GM19463 (cell line): ENCODE results near the gene ZAR1L.
"Not testable (repeated sequence)": the region's sequence is repeated elsewhere in the genome, so short reads cannot be mapped to it uniquely, and the experiment has no call there.

ENCODE experiments used
- ATAC-seq: cut with Tn5 transposase; IDR thresholded peaks from one replicate; pipeline ENCODE4 v1.9.1; 2021; ENCODE audit warnings: mild to moderate bottlenecking, moderate library complexity; ENCODE audit not compliant: unreplicated experiment

The ZAR1L gene, protein sequence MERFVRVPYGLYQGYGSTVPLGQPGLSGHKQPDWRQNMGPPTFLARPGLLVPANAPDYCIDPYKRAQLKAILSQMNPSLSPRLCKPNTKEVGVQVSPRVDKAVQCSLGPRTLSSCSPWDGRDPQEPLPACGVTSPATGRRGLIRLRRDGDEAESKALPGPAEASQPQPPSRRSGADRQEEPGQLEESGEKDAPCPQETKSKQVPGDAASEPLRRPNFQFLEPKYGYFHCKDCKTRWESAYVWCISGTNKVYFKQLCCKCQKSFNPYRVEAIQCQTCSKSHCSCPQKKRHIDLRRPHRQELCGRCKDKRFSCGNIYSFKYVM

DNA sequence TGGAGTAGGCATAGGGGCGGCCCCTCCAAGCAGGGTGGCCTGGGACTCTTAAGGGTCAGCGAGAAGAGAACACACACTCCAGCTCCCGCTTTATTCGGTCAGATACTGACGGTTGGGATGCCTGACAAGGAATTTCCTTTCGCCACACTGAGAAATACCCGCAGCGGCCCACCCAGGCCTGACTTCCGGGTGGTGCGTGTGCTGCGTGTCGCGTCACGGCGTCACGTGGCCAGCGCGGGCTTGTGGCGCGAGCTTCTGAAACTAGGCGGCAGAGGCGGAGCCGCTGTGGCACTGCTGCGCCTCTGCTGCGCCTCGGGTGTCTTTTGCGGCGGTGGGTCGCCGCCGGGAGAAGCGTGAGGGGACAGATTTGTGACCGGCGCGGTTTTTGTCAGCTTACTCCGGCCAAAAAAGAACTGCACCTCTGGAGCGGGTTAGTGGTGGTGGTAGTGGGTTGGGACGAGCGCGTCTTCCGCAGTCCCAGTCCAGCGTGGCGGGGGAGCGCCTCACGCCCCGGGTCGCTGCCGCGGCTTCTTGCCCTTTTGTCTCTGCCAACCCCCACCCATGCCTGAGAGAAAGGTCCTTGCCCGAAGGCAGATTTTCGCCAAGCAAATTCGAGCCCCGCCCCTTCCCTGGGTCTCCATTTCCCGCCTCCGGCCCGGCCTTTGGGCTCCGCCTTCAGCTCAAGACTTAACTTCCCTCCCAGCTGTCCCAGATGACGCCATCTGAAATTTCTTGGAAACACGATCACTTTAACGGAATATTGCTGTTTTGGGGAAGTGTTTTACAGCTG is at the start of gene ZAR1L, which contains the start of gene BRCA2:
TSS of gene ZAR1L (minus strand) at position 126 of the 790 bp plus-strand sequence. CDS start 3,438 bp downstream, outside the sequence.
TSS of gene BRCA2 (plus strand) at position 271 of the 790 bp plus-strand sequence. CDS start 953 bp downstream, outside the sequence.
- ATAC-seq = peak; percentile 92

DNA sequence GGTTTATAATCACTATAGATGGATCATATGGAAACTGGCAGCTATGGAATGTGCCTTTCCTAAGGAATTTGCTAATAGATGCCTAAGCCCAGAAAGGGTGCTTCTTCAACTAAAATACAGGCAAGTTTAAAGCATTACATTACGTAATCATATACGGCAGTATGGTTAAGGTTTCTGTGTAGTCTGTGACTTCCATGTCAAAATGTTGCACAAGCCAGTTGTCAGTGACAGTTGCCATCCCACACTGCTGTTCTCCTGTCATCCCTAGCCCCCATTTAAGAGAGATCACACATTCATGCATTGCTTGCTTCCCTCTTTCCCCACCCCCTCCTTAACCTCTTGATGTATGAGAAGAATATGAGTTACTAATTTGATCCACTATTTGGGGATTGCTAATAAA is 47.4 kb upstream of the ZAR1L start:
- ATAC-seq = no peak

DNA sequence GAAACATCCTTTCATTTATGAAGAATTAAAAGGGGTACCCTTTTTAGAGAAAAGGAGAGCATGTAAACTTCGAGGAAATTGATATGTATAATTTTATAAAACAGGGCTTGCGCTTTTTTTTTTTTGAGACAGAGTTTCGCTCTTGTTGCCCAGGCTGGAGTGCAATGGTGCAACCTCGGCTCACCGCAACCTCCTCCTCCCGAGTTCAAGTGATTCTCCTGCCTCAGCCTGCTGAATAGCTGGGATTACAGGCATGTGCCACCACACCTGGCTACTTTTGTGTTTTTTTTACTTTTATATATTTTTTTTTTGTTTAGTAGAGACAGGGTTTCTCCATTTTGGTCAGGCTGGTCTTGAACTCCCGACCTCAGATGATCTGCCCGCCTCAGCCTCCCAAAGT is 40.8 kb upstream of the ZAR1L start:
- not testable (repeated sequence) for ATAC-seq

DNA sequence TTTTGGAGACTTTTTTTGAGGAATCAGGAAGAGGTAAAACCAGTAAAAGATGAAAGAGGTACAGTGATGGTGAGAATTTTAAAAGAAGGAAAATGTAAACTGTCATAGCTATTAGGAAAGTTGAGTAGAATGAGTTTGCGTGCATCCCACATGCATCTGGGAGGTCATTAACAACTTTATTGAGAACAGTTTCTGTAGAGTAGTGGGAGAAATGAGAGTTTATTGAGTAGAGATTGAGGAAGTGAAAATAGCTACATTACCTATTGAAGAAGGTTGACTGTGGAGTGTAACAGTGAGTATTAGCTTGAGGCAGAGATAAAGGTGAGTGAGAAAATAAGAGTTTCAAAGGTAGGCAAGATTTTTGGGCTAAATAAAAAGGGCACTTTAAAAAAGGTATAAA is 38.9 kb upstream of the ZAR1L start:
- no peak for ATAC-seq

DNA sequence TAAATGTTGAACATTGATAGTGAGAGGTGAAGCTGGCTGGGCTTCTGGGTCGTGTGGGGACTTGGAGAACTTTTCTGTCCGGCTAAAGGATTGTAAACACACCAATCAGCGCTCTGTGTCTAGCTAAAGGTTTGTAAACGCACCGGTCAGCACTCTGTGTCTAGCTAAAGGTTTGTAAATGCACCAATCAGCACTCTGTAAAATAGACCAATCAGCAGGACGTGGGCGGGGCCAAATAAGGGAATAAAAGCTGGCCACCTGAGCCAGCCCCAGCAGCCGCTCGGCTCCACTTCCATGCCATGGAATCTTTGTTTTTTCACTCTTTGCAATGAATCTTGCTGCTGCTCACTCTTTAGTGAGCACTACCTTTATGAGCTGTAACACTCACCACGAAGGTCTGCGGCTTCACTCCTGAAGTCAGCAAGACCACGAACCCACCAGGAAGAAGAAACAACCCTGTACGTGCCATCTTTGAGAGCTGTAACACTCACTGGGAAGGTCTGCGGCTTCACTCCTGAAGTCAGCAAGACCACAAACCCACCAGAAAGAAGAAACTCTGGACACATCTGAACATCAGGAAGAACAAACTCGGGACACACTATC is 35.8 kb upstream of the ZAR1L start:
- not testable (repeated sequence) for ATAC-seq

DNA sequence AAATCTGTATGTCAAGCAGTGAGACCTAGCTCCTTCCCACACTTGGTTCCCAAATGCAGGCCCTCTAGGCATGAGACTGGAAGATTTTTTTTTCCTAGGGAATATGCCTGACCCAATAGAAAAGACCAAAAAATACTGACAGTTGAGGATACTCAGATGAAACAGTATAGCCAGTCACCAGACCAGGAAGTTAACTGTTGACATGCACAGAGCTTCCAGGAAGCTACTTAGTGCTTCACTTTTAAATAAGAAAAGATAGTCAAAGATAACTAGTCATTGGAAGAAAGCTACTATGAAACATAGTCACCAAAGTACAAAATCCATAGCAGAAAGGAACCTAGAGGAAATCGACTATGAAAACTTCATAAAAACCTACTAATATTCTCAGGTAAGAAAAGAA is 32.5 kb upstream of the ZAR1L start:
- ATAC-seq = no peak

DNA sequence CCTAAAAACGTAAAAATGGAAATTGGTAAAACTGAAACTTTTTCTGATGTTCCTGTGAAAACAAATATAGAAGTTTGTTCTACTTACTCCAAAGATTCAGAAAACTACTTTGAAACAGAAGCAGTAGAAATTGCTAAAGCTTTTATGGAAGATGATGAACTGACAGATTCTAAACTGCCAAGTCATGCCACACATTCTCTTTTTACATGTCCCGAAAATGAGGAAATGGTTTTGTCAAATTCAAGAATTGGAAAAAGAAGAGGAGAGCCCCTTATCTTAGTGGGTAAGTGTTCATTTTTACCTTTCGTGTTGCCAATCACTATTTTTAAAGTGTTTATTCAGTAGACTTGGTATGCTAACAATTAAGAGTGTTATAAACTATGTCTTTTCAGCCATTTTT is 25.8 kb upstream of the ZAR1L start:
- ATAC-seq = no peak

DNA sequence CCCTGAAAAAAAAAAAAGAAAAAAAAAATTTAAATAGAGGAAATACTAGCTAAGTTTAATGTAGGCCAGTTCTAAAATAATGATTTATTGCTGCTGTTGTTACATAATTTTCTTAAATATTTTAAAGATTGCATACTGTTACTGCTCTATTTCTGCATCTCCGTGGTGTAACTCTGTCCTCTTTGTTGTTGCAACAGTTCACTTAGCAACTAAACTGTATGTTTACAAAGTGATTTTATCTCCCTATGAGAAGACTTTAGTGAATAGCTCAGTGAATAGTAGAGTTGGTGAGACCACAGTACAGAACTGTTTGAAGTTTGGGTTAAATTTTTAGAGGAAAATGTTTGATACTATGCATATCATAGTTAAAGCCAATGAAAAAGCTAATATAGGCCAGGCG is 19.5 kb upstream of the ZAR1L start:
- no peak for ATAC-seq

DNA sequence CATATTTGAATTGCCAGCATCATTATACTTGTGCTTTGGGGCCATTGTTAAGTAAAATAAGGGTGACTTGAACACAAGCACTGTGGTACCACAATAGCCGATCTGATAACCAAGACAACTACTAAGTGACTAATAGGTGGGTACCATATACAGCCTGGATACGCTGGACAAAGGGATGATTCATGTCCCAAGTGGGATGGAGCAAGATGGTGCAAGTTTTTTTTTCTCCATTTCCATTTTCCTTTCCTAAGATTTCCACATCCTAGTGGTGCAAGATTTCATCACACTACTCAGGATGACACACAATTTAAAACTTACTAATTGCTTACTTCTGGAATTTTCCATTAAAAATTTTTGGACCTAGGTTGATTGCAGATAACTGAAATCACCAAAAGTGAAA is 15.3 kb upstream of the ZAR1L start:
- ATAC-seq = no peak

DNA sequence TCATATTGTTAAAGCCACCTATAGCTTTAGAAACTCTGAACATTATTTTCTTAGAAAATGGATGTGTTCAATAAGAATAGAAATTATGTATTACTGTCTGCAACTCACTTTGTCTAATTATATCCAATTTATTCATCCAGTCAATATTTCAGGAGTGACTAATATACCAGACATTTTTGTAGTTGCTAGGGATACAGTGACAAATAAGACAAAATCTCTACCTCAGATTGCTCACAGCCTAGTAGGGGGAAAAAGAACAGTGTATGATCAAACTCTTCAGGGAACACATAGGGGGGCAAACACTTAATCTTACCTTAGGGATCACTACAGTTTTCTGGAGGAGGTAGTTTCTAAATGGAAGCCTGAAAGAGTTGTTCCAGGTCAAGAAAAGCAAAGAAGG is 8.7 kb upstream of the ZAR1L start:
- ATAC-seq = no peak

DNA sequence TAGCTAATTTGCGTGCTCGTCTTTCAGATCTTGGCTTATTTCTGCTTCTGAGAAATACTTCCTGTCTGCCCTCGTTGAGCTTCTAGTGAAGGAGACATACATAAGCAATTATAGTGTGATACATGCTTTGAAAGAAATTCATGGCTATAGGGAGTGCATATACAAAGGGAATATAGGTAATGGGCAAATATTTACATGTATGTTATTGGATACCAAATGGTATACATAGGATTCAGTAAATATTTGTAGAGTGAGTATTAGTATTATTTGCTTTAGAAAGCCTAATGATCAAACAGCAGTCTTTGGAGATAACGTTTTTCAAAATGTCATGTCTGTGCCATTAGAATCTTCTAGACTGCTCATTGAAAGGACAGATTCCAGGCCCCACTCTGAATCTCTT is 5.4 kb upstream of the ZAR1L start:
- ATAC-seq = no peak

DNA sequence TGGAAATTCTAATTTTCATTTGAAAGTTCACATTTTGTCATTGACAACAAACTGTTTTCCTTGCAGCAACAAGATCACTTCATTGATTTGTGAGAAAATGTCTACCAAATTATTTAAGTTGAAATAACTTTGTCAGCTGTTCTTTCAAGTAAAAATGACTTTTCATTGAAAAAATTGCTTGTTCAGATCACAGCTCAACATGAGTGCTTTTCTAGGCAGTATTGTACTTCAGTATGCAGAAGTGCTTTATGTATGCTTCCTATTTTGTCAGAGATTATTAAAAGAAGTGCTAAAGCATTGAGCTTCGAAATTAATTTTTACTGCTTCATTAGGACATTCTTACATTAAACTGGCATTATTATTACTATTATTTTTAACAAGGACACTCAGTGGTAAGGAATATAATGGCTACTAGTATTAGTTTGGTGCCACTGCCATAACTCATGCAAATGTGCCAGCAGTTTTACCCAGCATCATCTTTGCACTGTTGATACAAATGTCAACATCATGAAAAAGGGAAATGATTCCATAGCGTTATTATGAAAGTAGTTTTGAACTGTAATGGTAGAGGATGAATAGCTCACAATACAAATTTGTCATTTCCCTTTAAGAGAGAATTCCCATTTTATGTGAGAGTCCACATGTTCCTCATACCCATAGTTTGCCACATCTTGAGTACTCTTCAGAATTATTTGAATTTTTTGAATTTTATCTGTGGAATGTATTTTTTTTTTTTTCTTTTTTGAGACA is 2.7 kb upstream of the ZAR1L start:
- no peak for ATAC-seq

DNA sequence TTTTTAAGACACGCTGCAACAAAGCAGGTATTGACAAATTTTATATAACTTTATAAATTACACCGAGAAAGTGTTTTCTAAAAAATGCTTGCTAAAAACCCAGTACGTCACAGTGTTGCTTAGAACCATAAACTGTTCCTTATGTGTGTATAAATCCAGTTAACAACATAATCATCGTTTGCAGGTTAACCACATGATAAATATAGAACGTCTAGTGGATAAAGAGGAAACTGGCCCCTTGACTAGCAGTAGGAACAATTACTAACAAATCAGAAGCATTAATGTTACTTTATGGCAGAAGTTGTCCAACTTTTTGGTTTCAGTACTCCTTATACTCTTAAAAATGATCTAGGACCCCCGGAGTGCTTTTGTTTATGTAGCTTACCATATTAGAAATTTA is 1.3 kb upstream of the ZAR1L start:
- no peak for ATAC-seq

DNA sequence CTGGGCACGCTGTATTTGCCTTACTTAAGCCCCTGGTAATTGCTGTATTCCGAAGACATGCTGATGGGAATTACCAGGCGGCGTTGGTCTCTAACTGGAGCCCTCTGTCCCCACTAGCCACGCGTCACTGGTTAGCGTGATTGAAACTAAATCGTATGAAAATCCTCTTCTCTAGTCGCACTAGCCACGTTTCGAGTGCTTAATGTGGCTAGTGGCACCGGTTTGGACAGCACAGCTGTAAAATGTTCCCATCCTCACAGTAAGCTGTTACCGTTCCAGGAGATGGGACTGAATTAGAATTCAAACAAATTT is 821 bp upstream of the ZAR1L start:
- ATAC-seq = peak; percentile 46

DNA sequence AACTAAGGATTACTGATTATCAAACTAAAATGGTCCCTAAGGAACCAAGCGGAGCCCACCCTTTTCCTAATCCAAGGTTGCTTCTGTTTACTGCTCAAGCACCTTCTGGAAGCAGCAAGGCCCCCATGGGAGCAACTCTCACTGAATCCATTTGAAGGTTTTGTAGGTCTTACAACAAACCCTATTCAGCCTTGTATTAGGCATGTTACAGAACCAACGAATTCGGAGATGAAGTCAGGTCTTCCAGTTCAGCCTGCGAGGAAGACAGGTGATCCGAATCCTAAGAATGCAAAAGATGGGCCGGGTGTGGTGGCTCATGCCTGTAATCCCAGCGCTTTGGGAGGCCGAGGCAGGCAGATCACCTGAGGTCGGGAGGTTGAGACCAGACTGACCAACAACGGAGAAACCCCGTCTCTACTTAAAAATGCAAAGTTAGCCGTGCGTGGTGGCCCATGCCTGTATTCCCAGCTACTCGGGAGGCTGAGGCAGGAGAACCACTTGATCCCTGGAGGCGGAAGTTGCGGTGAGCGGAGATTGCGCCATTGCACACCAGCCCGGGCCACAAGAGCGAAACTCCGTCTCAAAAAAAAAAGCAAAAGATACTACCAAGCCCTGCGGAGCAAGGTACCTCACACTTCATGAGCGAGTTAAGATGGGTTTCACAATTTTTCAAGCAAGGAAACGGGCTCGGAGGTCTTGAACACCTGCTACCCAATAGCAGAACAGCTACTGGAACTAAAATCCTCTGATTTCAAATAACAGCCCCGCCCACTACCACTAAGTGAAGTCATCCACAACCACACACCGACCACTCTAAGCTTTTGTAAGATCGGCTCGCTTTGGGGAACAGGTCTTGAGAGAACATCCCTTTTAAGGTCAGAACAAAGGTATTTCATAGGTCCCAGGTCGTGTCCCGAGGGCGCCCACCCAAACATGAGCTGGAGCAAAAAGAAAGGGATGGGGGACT is 609 bp downstream of the ZAR1L start:
- peak; percentile 7 for ATAC-seq

DNA sequence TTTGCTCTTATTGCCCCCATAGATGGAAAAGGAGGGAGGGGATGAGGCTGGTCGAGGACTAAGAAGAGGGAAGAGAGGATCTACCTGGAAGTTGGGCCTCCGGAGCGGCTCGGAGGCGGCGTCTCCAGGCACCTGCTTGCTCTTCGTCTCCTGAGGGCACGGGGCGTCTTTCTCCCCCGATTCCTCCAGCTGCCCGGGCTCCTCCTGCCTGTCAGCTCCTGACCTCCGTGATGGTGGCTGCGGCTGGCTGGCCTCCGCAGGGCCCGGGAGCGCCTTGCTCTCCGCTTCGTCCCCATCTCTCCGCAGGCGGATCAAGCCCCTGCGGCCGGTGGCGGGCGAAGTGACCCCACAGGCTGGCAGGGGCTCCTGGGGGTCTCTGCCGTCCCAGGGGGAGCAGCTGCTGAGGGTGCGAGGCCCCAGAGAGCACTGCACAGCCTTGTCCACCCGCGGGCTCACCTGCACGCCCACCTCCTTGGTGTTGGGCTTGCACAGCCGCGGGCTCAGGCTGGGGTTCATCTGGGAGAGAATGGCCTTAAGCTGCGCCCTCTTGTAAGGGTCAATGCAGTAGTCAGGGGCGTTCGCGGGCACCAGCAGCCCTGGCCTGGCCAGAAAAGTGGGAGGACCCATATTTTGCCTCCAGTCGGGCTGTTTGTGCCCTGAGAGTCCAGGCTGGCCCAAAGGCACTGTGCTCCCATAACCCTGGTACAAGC is 3.8 kb downstream of the ZAR1L start:
- ATAC-seq = no peak

DNA sequence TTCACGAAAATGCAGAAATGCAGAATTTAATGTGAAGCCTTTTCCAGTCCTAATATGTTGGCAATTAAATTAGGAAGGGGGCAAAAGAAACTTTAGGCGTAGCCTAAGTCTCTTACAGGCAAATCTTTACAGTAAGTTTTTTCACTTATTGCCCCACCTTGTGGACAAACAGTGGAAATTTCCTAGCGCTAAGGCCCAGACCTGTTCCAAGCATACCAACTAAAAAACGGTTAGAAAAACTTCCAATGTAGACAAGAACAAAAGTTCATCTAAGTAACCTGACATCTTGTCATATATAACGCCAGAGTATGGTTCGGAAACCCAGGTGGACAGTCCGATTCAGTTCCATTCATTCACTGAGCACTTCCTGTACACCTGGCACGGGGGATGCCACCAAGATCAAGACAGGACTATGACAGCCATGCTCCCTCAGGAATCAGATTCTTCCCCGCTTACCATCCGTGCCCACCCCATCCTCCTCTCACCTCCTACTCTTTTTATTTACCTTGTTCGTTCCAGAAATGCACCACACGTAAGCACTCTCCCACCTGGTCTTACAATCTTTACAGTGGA is 4.9 kb downstream of the ZAR1L start:
- no peak for ATAC-seq

DNA sequence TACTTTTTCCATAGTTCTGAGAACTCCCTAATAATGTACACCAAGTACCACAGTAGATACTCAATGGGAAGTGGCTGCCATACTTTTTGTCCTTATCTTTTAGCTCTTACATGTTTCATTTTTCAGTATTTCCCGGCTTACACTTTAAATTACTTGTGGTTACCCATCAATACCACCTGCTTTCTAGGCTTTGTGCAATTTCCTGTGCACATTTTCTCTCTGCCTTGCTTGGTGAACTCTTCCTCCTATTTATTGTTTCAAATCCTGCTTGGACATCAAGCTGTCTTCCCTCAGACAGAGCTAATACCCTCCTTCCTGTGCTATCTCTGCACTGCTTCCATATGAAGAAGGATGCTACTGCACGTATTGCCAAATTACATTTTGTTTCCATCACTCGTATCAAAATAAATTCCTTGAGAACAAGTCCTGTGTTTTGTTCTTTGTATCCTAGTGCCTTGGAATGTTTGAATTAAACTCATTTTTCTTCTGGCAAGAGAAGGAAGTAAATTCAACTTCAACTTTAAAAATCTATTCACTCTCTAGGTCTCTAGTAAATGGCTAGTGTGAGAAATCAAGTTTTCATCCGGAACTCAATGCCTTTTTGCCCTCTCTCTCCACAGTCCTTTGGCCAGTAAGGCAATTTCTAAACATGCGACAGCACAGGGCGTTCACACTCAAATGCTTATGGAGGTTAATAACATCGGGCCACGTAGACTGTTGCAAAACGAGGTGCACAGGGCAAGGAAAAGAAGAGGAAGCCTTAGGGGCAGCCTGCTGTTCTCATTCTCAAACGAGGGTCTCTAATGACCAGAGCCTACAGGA is 5.6 kb downstream of the ZAR1L start:
- ATAC-seq = no peak
